ENCODE data around the gene MRPS18A.

The MRPS18A gene

GRCh38 chr6:43624786-43625288 lies 62.8 kb downstream of the MRPS18A start:
- peaks cover 68% of the 10 kb centered on the region for H3K36me3 ChIP-seq (ENCODE audit: control insufficient read depth, low read depth, low read length)
- no peak overlapping the region for H3K9ac ChIP-seq (ENCODE audit: low read length)
- no peaks in the 10 kb centered on the region for H3K27me3 ChIP-seq (ENCODE audit: control insufficient read depth, insufficient read depth, low read length)
- no peak overlapping the region for H3K27ac ChIP-seq (ENCODE audit: low read length)
- H3K4me1 ChIP-seq (ENCODE audit: control insufficient read depth, low read depth, low read length), result no peaks in the 10 kb centered on the region
- no peaks in the 10 kb centered on the region for H3K9me3 ChIP-seq (ENCODE audit: control insufficient read depth, low read depth, low read length)
- no peak overlapping the region for H3K4me3 ChIP-seq (ENCODE audit: low read length)

DNA sequence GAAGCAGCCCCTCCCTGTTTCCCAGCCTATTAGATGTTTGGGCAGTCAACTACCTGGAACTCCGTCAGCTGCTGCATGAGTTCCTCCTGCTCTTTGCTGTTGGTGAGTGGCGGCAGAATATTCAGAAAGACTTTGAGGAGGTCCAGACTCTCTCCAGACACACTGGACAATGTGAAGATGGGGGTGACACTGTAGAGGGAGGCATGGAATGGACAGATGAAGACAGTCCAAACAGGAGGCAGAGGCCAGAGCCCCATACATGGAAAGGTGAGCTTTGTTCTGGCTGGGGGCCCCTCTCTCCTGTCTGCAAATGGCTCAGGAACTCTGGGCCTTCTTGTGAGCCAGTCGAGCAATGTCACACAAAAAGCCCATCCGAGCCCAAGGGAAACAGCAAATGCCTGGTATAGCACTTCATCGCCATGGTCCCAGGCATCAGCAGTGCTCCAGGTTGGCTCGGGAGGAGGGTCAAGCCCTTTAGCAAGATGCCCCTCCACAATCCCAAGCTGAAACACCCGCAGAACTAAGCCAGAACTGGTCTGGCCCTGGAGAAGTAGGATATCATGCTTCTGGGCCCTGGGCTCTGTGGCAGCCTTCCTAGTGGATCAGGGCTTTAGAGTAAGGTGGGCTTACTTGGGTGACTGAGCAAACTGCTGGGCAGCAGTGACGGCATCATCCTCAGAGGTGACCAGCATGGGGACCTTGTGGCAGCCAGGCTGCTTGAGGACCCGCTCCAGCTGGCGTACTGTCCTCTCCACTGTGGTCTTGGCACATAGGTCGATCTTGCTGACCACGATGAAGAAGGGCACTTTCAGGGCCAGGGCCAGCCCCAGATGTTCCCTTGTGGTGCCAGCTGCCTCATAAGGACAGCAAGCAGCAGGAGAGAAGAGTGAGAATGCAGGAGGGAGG lies 63.5 kb downstream of the MRPS18A start:
- no peaks in the 10 kb centered on the region for H3K27me3 ChIP-seq (ENCODE audit: control insufficient read depth, insufficient read depth, low read length)
- no peak overlapping the region for H3K27ac ChIP-seq (ENCODE audit: low read length)
- H3K4me1 ChIP-seq (ENCODE audit: control insufficient read depth, low read depth, low read length), result no peaks in the 10 kb centered on the region
- no peaks in the 10 kb centered on the region for H3K9me3 ChIP-seq (ENCODE audit: control insufficient read depth, low read depth, low read length)
- peaks cover 73% of the 10 kb centered on the region for H3K36me3 ChIP-seq (ENCODE audit: control insufficient read depth, low read depth, low read length)
- no peak overlapping the region for H3K9ac ChIP-seq (ENCODE audit: low read length)
- no peak overlapping the region for H3K4me3 ChIP-seq (ENCODE audit: low read length)

DNA sequence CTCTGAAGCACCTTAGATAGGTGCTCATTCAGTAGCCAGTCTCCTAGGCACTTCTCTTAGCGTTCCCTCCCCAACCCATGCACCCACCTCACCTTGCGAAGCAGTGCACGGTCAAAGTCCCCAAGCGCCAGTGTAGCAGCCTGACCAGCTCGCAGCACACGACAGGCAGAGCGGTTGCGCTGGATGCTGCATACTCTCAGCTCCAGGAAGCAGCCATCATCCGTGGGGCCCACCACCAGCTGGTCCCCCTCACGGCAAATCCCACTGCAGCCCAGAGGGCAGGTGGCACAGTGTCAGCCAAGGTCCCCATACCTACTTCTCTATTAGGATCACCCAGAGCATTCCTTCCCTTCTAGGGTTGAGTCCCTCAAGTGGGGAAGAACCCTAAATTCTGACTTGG lies 65.0 kb downstream of the MRPS18A start:
- Histone ChIP-seq H3K4me1 (ENCODE audit: control insufficient read depth, low read depth, low read length) (no peaks in the 10 kb centered on the region), H3K36me3 (ENCODE audit: control insufficient read depth, low read depth, low read length) (peaks cover 75% of the 10 kb centered on the region), H3K9me3 (ENCODE audit: control insufficient read depth, low read depth, low read length) (no peaks in the 10 kb centered on the region), H3K27ac (ENCODE audit: low read length) (no peak overlapping the region), H3K4me3 (ENCODE audit: low read length) (no peak overlapping the region), H3K27me3 (ENCODE audit: control insufficient read depth, insufficient read depth, low read length) (no peaks in the 10 kb centered on the region), H3K9ac (ENCODE audit: low read length) (no peak overlapping the region)

GRCh38 chr6:43621836-43622180 lies 65.8 kb downstream of the MRPS18A start:
- Histone ChIP-seq H3K27ac (ENCODE audit: low read length) (no peak overlapping the region), H3K4me3 (ENCODE audit: low read length) (no peak overlapping the region), H3K27me3 (ENCODE audit: control insufficient read depth, insufficient read depth, low read length) (no peaks in the 10 kb centered on the region), H3K4me1 (ENCODE audit: control insufficient read depth, low read depth, low read length) (no peaks in the 10 kb centered on the region), H3K9me3 (ENCODE audit: control insufficient read depth, low read depth, low read length) (no peaks in the 10 kb centered on the region), H3K9ac (ENCODE audit: low read length) (no peak overlapping the region), H3K36me3 (ENCODE audit: control insufficient read depth, low read depth, low read length) (peaks cover 71% of the 10 kb centered on the region)
